K562 (cell line): ENCODE measurements around the gene GSDME. TPM values are rescaled to one million over a fixed set of nuclear protein-coding genes. Genes with fewer than 3 reads are reported as not detected.
A peak's percentile ranks its signal among the peaks of the same experiment; 100 is the strongest.

Experiments used
- ATF1 ChIP-seq, 2 experiments: fragments of 450-650 bp in 1 of 2; IDR thresholded peaks; 2 replicates each; pipeline ENCODE4 v1.6.1; 2016; ENCODE audit warnings: missing compliant biosample characterization in 1 of 2, missing genetic modification characterization in 1 of 2
- ATF4 ChIP-seq: fragments of 450-650 bp; formaldehyde crosslinking; IDR thresholded peaks from 2 replicates; pipeline ENCODE4 v1.4.0; 2022; ENCODE audit warnings: mild to moderate bottlenecking, moderate library complexity
- CHCHD3 ChIP-seq: fragments of 250-450 bp; sonication (Bioruptor Pico); IDR thresholded peaks from 2 replicates; pipeline ENCODE4 v2.1.2; 2022; ENCODE audit warnings: mild to moderate bottlenecking
- FIP1L1 ChIP-seq: fragments of 200-400 bp; formaldehyde crosslinking; IDR thresholded peaks from 2 replicates; pipeline ENCODE4 v1.6.1; 2018; ENCODE audit warnings: mild to moderate bottlenecking, low read depth, low read length; ENCODE audit not compliant: poor library complexity, severe bottlenecking
- FOXA3 ChIP-seq, 2 experiments: fragments of 450-650 bp in 1 of 2; sonication (generic) in 1 of 2; formaldehyde crosslinking; IDR thresholded peaks in 1 of 2; conservative IDR thresholded peaks in 1 of 2; 2 replicates each; pipeline versions ENCODE4 v1.4.0 to v1.8.0; 2020 to 2022; ENCODE audit warnings: mild to moderate bottlenecking in 2 of 2, missing genetic modification reagents in 1 of 2
- KDM5B ChIP-seq: fragments of 200-600 bp; sonication (generic); IDR thresholded peaks from 2 replicates; pipeline ENCODE4 v1.6.1; 2012; ENCODE audit warnings: low read depth, mild to moderate bottlenecking, moderate library complexity, low read length, control low read depth, inconsistent platforms; ENCODE audit not compliant: insufficient replicate concordance
- MAFG ChIP-seq: fragments of 450-650 bp; conservative IDR thresholded peaks from 2 replicates; pipeline ENCODE4 v1.6.1; 2016; ENCODE audit warnings: missing genetic modification characterization, missing compliant biosample characterization
- NFE2L1 ChIP-seq: fragments of 450-650 bp; IDR thresholded peaks from 2 replicates; pipeline ENCODE4 v1.6.1; 2016; ENCODE audit warnings: missing genetic modification characterization, low read depth, mild to moderate bottlenecking, missing compliant biosample characterization, moderate library complexity, borderline replicate concordance
- NRF1 ChIP-seq, 2 experiments: fragments of 450-650 bp; IDR thresholded peaks in 1 of 2; conservative IDR thresholded peaks in 1 of 2; 2 replicates each; pipeline ENCODE4 v1.6.1; 2014; ENCODE audit warnings: mild to moderate bottlenecking in 2 of 2
- RBM39 ChIP-seq: fragments of 200-400 bp; formaldehyde crosslinking; optimal IDR thresholded peaks from 2 replicates; pipeline ENCODE3; 2018; ENCODE audit warnings: low read depth, low read length
- SAFB2 ChIP-seq: fragments of 200-400 bp; formaldehyde crosslinking; IDR thresholded peaks from 2 replicates; pipeline ENCODE4 v1.6.1; 2018; ENCODE audit warnings: borderline replicate concordance, low read length, low read depth, moderate library complexity; ENCODE audit not compliant: severe bottlenecking
- TEAD1 ChIP-seq, 2 experiments: fragments of 450-650 bp in 1 of 2; sonication (generic) in 1 of 2; formaldehyde crosslinking; IDR thresholded peaks; 2 replicates each; pipeline versions ENCODE4 v1.4.0 to v1.8.0; 2020 to 2022; ENCODE audit warnings: mild to moderate bottlenecking in 2 of 2, missing genetic modification reagents in 1 of 2
- YBX1 ChIP-seq: fragments of 450-650 bp; IDR thresholded peaks from 2 replicates; pipeline ENCODE4 v1.7.1; 2016; ENCODE audit warnings: mild to moderate bottlenecking
- ZBTB17 ChIP-seq: fragments of 450-650 bp; formaldehyde crosslinking; IDR thresholded peaks from 2 replicates; pipeline ENCODE4 v1.4.0; 2020; ENCODE audit warnings: mild to moderate bottlenecking
- ZNF780A ChIP-seq: fragments of 250-450 bp; sonication (Bioruptor Pico); IDR thresholded peaks from 2 replicates; pipeline ENCODE4 v1.5.0; 2021; ENCODE audit warnings: mild to moderate bottlenecking
- polyA plus RNA-seq, 8 experiments: library from polyadenylated mRNA; depleted of rRNA in 4 of 8; stranded (reverse) in 5 of 8; unstranded in 3 of 8; fragments of >200 nt; fragmentation: Nextera tagmentation in 2 of 8; fragmentation: Illumina TruSeq in 1 of 8; extraction: Ambion mirVana in 2 of 8; extraction: Trizol in 1 of 8; gene quantifications; 2 replicates each; pipeline versions ENCODE4 v1.2.1 to v1.2.3, GENCODE V29; 2011 to 2014; ENCODE audit warnings: inconsistent platforms in 1 of 8, missing spikeins in 1 of 8
- total RNA-seq, 7 experiments: library from RNA; depleted of rRNA in 6 of 7; stranded (reverse); fragments of >200 nt in 6 of 7; fragmentation: Illumina TruSeq in 2 of 7; extraction: Trizol in 2 of 7; gene quantifications; 2 replicates each; pipeline versions ENCODE4 v1.2.1 to v1.2.3, GENCODE V29; 2011 to 2021; ENCODE audit warnings: low replicate concordance in 1 of 7
- TF ChIP-seq, protein P1 (sequence below), 2 experiments: fragments of 450-650 bp in 1 of 2; sonication (generic) in 1 of 2; formaldehyde crosslinking in 1 of 2; IDR thresholded peaks in 1 of 2; conservative IDR thresholded peaks in 1 of 2; 2 replicates each; pipeline versions ENCODE4 v1.6.1 to v1.8.1; 2016 to 2023; ENCODE audit warnings: mild to moderate bottlenecking in 2 of 2, moderate library complexity in 2 of 2, inconsistent platforms in 1 of 2, missing genetic modification reagents in 1 of 2

Gene GSDME
- total and polyA plus RNA-seq, 9 of the 15 experiments (the other 6 are each of a cell fraction or from before 2014, with no cell fraction given), result 0.37 to 1.9 (median 0.62) TPM

- TF ChIP-seq ATF1 (CRISPR knock-in tag; IDR thresholded peaks at IDR 0.05) (no peak), ATF1 (tag; IDR thresholded peaks at IDR 0.05) (0 out of 2 replicates have a peak, but pooled peaks have one; percentile 9), YBX1 (no peak), TEAD1 (CRISPR knock-in tag; IDR thresholded peaks at IDR 0.05) (no peak), KDM5B (no peak), MAFG (tag) (no peak), CHCHD3 (CRISPR knock-in tag) (no peak), ZNF780A (CRISPR knock-in tag) (no peak), NFE2L1 (tag) (no peak), FOXA3 (CRISPR knock-in tag; conservative IDR thresholded peaks at IDR 0.05 in 1 of 2, IDR thresholded peaks at IDR 0.05 in 1 of 2) (no peak), ZBTB17 (CRISPR knock-in tag) (no peak), RBM39 (no peak), FIP1L1 (no peak), NRF1 (conservative IDR thresholded peaks at IDR 0.05 in 1 of 2, IDR thresholded peaks at IDR 0.05 in 1 of 2) (no peak), SAFB2 (no peak), ATF4 (CRISPR knock-in tag) (no peak)
- TF ChIP-seq, protein P1, sequence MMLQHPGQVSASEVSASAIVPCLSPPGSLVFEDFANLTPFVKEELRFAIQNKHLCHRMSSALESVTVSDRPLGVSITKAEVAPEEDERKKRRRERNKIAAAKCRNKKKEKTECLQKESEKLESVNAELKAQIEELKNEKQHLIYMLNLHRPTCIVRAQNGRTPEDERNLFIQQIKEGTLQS (IDR thresholded peaks at IDR 0.05), result no peak
- TF ChIP-seq, protein P1 (CRISPR knock-in tag; conservative IDR thresholded peaks at IDR 0.05), result no peak
These were observed 41.4 kb downstream of the GSDME start (continued) for GRCh38 chr7:24715661-24716479.
